ENCODE data around the gene ARMC7. TPM values are rescaled to one million over a fixed set of nuclear protein-coding genes. Genes with fewer than 3 reads are reported as not detected.

Gene ARMC7
- total and polyA plus RNA-seq, 2 of the 13 experiments (the other 11 are each of a cell fraction or from before 2014, with no cell fraction given): 3.9 to 4.2 TPM

GRCh38 chr17:75087182-75087557, 22.6 kb upstream of the ARMC7 start (continued):
- 0 out of 2 replicates have a peak, but pooled peaks have one; percentile 68 for TF ChIP-seq FOXO4 (CRISPR knock-in tag; conservative IDR thresholded peaks at IDR 0.05)
- peak; percentile 30; the same call in 1 of the 2 replicates for TF ChIP-seq ZGPAT (CRISPR knock-in tag; IDR thresholded peaks at IDR 0.05)
- TF ChIP-seq ZNF292 (CRISPR knock-in tag; IDR thresholded peaks at IDR 0.05; ENCODE audit: borderline replicate concordance, low read depth): peak; percentile 13; the same call in 1 of the 2 replicates
- no peak for TF ChIP-seq FOXA1 (IDR thresholded peaks at IDR 0.05)
- TF ChIP-seq FOXA1 (CRISPR knock-in tag; IDR thresholded peaks at IDR 0.05): no peak
- no peak for TF ChIP-seq STAT6 (CRISPR knock-in tag; IDR thresholded peaks at IDR 0.05; ENCODE audit: borderline replicate concordance)
- no peak for TF ChIP-seq ZNF644 (CRISPR knock-in tag; IDR thresholded peaks at IDR 0.05; ENCODE audit: low read depth)
- TF ChIP-seq ZNF710 (CRISPR knock-in tag; IDR thresholded peaks at IDR 0.05; ENCODE audit: borderline replicate concordance): 0 out of 2 replicates have a peak, but pooled peaks have one; percentile 44
- no peak for TF ChIP-seq JUNB (CRISPR knock-in tag; IDR thresholded peaks at IDR 0.05; ENCODE audit: borderline replicate concordance)
- no peak for TF ChIP-seq SAFB2 (CRISPR knock-in tag; IDR thresholded peaks at IDR 0.05; ENCODE audit: borderline replicate concordance, low read depth)
- TF ChIP-seq HNF1A (IDR thresholded peaks at IDR 0.05; ENCODE audit: low read depth): no peak
- no peak for TF ChIP-seq HNF1A (CRISPR knock-in tag; IDR thresholded peaks at IDR 0.05; ENCODE audit: borderline replicate concordance)
- TF ChIP-seq ZNF629 (CRISPR knock-in tag; conservative IDR thresholded peaks at IDR 0.05): no peak
- peak; percentile 7 for TF ChIP-seq ZNF501 (CRISPR knock-in tag; IDR thresholded peaks at IDR 0.05)
- no peak for TF ChIP-seq TRIM22 (IDR thresholded peaks at IDR 0.05)
- no peak for TF ChIP-seq MEIS2 (CRISPR knock-in tag; IDR thresholded peaks at IDR 0.05)
- TF ChIP-seq BRCA1 (CRISPR knock-in tag; IDR thresholded peaks at IDR 0.05): no peak
- no peak for TF ChIP-seq KLF11 (CRISPR knock-in tag; IDR thresholded peaks at IDR 0.05)
